Measurements from ENCODE around the gene WDFY3. TPM values are rescaled to one million over a fixed set of nuclear protein-coding genes. Genes with fewer than 3 reads are reported as not detected.

WDFY3 gene
- total RNA-seq, 1 donor from 2014 or later, result 267 TPM

DNA sequence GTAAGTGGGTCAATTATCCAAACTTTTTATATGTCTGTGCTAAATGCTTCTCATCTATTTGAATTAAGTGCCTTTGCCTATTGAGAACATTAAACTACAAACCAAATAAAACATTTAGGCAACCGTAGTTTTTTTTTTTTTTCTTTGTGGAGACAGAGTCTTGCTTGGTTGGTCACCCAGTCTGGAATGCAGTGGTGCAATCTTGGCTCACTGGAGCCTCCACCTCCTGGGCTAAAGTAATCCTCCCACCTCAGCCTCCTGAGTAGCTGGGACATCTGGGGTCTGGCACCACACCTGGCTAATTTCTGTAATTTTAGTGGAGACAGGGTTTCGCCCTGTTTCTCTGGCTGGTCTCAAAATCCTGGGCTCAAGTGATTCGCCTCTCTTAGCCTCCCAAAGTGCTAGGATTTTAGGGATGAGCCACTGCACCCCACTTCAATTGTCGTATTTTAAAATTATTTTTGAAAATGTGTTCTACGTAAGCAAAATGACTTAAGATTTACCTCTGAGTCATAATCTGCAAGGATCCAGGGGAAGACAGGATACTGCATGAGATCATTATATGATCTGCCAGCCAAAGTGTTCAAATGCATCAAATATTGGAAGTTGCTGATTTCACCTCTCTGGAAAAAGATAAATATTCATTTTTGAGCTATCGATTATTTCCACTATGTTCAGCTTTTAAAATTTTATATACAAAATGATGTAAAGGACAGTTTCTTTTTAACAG is 257.9 kb downstream of the WDFY3 start:
- Mint-ChIP-seq H3K4me3 (ENCODE audit: unreplicated experiment) (no peak overlapping the region), H3K36me3 (ENCODE audit: unreplicated experiment) (no peaks in the 10 kb centered on the region), H3K27me3 (ENCODE audit: unreplicated experiment) (no peaks in the 10 kb centered on the region), H3K9me3 (ENCODE audit: unreplicated experiment) (peaks cover 4% of the 10 kb centered on the region), H3K27ac (ENCODE audit: unreplicated experiment) (no peak overlapping the region), H3K4me1 (ENCODE audit: low read depth, unreplicated experiment) (no peaks in the 10 kb centered on the region)
- no peak for DNase-seq
- TF ChIP-seq, protein P1, sequence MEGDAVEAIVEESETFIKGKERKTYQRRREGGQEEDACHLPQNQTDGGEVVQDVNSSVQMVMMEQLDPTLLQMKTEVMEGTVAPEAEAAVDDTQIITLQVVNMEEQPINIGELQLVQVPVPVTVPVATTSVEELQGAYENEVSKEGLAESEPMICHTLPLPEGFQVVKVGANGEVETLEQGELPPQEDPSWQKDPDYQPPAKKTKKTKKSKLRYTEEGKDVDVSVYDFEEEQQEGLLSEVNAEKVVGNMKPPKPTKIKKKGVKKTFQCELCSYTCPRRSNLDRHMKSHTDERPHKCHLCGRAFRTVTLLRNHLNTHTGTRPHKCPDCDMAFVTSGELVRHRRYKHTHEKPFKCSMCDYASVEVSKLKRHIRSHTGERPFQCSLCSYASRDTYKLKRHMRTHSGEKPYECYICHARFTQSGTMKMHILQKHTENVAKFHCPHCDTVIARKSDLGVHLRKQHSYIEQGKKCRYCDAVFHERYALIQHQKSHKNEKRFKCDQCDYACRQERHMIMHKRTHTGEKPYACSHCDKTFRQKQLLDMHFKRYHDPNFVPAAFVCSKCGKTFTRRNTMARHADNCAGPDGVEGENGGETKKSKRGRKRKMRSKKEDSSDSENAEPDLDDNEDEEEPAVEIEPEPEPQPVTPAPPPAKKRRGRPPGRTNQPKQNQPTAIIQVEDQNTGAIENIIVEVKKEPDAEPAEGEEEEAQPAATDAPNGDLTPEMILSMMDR (IDR thresholded peaks at IDR 0.05; ENCODE audit: partially characterized antibody, unreplicated experiment), result no peak

DNA sequence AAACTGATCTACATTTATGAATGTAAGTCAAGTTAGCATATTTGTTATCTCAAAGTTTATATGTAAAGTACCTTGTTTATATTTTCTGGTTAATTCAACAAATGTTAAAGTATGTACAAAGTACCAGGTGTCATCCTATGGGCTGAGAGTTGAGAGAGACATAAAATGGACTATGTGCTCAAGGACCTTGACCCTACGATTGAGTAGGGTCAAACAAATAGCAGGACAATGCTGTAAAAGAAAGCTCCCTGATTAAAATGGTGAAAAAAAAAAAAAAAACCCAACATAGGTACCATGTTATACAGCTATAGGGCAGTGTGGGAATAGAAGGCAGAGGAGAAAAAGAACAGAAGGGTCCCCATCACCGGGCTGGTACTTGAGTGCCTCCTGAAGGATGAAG is 260.2 kb downstream of the WDFY3 start:
- Mint-ChIP-seq H3K36me3 (ENCODE audit: unreplicated experiment) (no peaks in the 10 kb centered on the region), H3K4me1 (ENCODE audit: low read depth, unreplicated experiment) (no peaks in the 10 kb centered on the region), H3K9me3 (ENCODE audit: unreplicated experiment) (peaks cover 7% of the 10 kb centered on the region), H3K27ac (ENCODE audit: unreplicated experiment) (no peak overlapping the region), H3K27me3 (ENCODE audit: unreplicated experiment) (no peaks in the 10 kb centered on the region), H3K4me3 (ENCODE audit: unreplicated experiment) (no peak overlapping the region)
- no peak for DNase-seq
- TF ChIP-seq, protein P1 (IDR thresholded peaks at IDR 0.05; ENCODE audit: partially characterized antibody, unreplicated experiment), result no peak

DNA sequence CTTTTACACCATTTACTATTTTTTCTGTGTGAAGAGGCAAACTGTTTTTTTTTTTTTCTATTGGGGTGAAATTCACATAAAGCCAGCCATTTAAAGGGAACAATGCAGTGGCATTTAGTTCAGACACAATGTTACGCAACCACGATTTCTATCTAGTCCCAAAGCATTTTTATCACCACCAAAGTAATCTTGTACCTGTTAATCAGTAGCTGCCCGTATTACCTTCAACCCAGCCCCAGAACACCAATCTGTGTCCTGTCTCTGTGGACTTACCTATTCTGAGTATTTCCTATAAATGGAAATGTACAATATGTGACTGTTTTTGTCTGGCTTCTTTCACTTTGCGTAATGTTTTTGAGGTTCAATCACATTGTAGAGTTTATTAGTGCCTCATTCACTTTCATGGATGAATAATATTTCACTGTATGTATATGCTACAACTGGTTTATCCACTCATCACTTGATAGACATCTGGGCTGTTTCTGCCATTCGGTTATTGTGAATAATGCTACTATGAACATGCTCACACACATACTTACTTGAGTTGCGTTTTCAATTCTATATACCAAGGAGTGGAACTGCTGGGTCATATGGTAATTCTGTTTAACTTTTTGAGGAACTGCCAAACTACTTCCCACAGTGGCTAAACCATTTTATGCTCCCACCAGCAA is 267.4 kb downstream of the WDFY3 start:
- Mint-ChIP-seq H3K4me3 (ENCODE audit: unreplicated experiment) (no peak overlapping the region), H3K27me3 (ENCODE audit: unreplicated experiment) (peaks cover 3% of the 10 kb centered on the region)
- TF ChIP-seq, protein P1 (IDR thresholded peaks at IDR 0.05; ENCODE audit: partially characterized antibody, unreplicated experiment), result no peak

DNA sequence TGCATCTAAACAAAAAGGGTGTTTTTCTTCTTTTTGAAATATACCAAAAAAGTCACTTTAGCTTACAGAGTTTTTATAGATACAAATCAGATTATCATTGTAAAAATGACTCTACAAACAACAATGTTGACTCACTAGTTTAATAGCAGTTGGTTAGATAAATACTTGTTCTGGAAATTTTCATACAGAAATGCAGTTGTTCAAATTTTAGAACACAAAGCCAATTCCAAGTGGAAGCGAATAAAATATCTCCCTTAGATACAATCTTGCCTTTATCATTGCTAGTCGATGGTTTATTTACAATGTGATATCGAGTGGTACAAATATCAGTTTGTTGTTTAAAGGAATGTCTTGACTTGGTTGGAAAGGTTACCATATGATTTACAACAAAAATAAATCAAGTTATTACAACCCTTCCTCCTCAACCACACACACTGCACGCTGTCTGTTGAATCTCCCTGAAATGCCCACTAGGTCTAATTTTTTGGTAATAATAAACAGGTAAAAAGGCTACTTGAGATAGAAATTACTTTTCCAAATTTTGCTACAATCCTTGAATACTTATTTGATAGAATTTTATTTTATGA is 268.8 kb downstream of the WDFY3 start:
- DNase-seq, result no peak
- H3K36me3 Mint-ChIP-seq (ENCODE audit: unreplicated experiment), result no peaks in the 10 kb centered on the region
- H3K9me3 Mint-ChIP-seq (ENCODE audit: unreplicated experiment), result no peaks in the 10 kb centered on the region
- H3K27ac Mint-ChIP-seq (ENCODE audit: unreplicated experiment), result no peak overlapping the region
- TF ChIP-seq, protein P1 (IDR thresholded peaks at IDR 0.05; ENCODE audit: partially characterized antibody, unreplicated experiment), result no peak
- H3K4me1 Mint-ChIP-seq (ENCODE audit: low read depth, unreplicated experiment), result no peaks in the 10 kb centered on the region
- peaks cover 3% of the 10 kb centered on the region for H3K27me3 Mint-ChIP-seq (ENCODE audit: unreplicated experiment)
- H3K4me3 Mint-ChIP-seq (ENCODE audit: unreplicated experiment), result no peak overlapping the region

More for the DNA sequence above, 267.4 kb downstream of the WDFY3 start:
- Mint-ChIP-seq H3K27ac (ENCODE audit: unreplicated experiment) (no peak overlapping the region), H3K9me3 (ENCODE audit: unreplicated experiment) (peaks cover 4% of the 10 kb centered on the region), H3K36me3 (ENCODE audit: unreplicated experiment) (no peaks in the 10 kb centered on the region), H3K4me1 (ENCODE audit: low read depth, unreplicated experiment) (no peaks in the 10 kb centered on the region)
- DNase-seq, result no peak

DNA sequence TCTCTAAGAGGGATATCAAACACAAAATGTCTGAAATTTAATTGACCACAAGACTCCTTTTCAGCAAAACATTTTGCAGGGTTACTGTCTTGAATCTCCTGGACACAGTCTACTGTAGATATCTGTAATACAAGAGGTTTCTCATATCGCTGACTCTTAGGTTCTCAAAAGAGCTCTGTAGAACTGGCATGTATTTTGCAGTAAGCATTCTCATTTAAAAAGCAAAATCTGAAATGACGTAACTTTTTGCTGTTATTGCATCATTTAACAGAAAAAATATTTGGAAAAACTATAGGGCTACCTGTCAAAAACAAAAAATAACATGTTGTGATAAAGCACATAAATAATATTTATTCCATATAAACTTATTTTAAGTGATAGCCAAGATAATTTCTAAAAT is 269.3 kb downstream of the WDFY3 start:
- H3K4me3 Mint-ChIP-seq (ENCODE audit: unreplicated experiment), result no peak overlapping the region
- H3K9me3 Mint-ChIP-seq (ENCODE audit: unreplicated experiment), result no peaks in the 10 kb centered on the region
- H3K27me3 Mint-ChIP-seq (ENCODE audit: unreplicated experiment), result peaks cover 3% of the 10 kb centered on the region
- DNase-seq, result no peak
- H3K36me3 Mint-ChIP-seq (ENCODE audit: unreplicated experiment), result no peaks in the 10 kb centered on the region
- TF ChIP-seq, protein P1 (IDR thresholded peaks at IDR 0.05; ENCODE audit: partially characterized antibody, unreplicated experiment), result no peak
- H3K4me1 Mint-ChIP-seq (ENCODE audit: low read depth, unreplicated experiment), result no peaks in the 10 kb centered on the region
- H3K27ac Mint-ChIP-seq (ENCODE audit: unreplicated experiment), result no peak overlapping the region

All from glutamatergic neuron (in vitro differentiated cells).